Common myeloid progenitor, CD34-positive (primary cell): ENCODE results near the gene PTPRT.

Experiments
- CTCF ChIA-PET: fragments of 350-600 bp; sonication (Branson Sonifier 250); formaldehyde crosslinking; loops from one replicate; lab custom pipeline; 2021; ENCODE audit warnings: antibody characterized with exemption; lab: Charles Lee
- POLR2A ChIA-PET: fragments of 350-600 bp; sonication (Branson Sonifier 250); formaldehyde crosslinking; loops from one replicate; lab custom pipeline; 2021; ENCODE audit warnings: antibody characterized with exemption; lab: Charles Lee
- DNase-seq, 3 donors: peaks; one replicate each; pipeline versions ENCODE4 v3.0.0 to v3.0.0-alpha.2; 2013
- H3K27ac ChIP-seq, 2 experiments: 1 replicate in 1 of 2; 2 replicates in 1 of 2; pipeline ENCODE4 v1.7.0; 2013; ENCODE audit warnings: inconsistent platforms in 2 of 2, low read length in 2 of 2, mild to moderate bottlenecking in 2 of 2, low read depth in 1 of 2, moderate library complexity in 1 of 2; ENCODE audit not compliant: severe bottlenecking in 2 of 2, insufficient read depth in 1 of 2, poor library complexity in 1 of 2
- H3K27me3 ChIP-seq, 5 experiments: replicated peaks in 2 of 5; 1 replicate in 3 of 5; 2 replicates in 2 of 5; pipeline versions ENCODE4 v1.6.1 to v1.7.0; 2013; ENCODE audit warnings: low read length in 4 of 5, mild to moderate bottlenecking in 2 of 5, moderate library complexity in 2 of 5, inconsistent platforms in 1 of 5; ENCODE audit not compliant: insufficient read depth in 5 of 5, control insufficient read depth in 4 of 5
- H3K36me3 ChIP-seq, 4 experiments: 1 replicate in 2 of 4; 2 replicates in 2 of 4; pipeline versions ENCODE4 v1.6.1 to v1.7.0; 2013; ENCODE audit warnings: low read length in 3 of 4, control low read depth in 1 of 4, mild to moderate bottlenecking in 1 of 4; ENCODE audit not compliant: control insufficient read depth in 4 of 4, insufficient read depth in 4 of 4
- H3K4me1 ChIP-seq, 4 experiments: 1 replicate in 3 of 4; 2 replicates in 1 of 4; pipeline versions ENCODE4 v1.6.1 to v1.7.1; 2013; ENCODE audit warnings: low read length in 3 of 4, mild to moderate bottlenecking in 3 of 4, control low read depth in 1 of 4, inconsistent platforms in 1 of 4, moderate library complexity in 1 of 4; ENCODE audit not compliant: control insufficient read depth in 4 of 4, insufficient read depth in 4 of 4; ENCODE audit errors: control extremely low read depth in 1 of 4
- H3K4me3 ChIP-seq, 7 experiments: 1 replicate in 4 of 7; 2 replicates in 3 of 7; pipeline versions ENCODE4 v1.5.1 to v1.7.0; 2013; ENCODE audit warnings: mild to moderate bottlenecking in 7 of 7, low read length in 6 of 7, moderate library complexity in 6 of 7, inconsistent platforms in 2 of 7, low read depth in 2 of 7, control low read depth in 1 of 7; ENCODE audit not compliant: insufficient read depth in 4 of 7, control insufficient read depth in 1 of 7; ENCODE audit errors: extremely low read depth in 1 of 7
- H3K9me3 ChIP-seq, 5 experiments: 1 replicate in 4 of 5; 2 replicates in 1 of 5; pipeline versions ENCODE4 v1.6.1 to v1.7.1; 2013; ENCODE audit warnings: low read length in 4 of 5, mild to moderate bottlenecking in 2 of 5, inconsistent platforms in 1 of 5, low read depth in 1 of 5, moderate library complexity in 1 of 5; ENCODE audit not compliant: control insufficient read depth in 4 of 5, insufficient read depth in 2 of 5; ENCODE audit errors: control extremely low read depth in 1 of 5
- WGBS: methylation state at CpG from one replicate; pipeline ENCODE4 v1.1.5; 2013; ENCODE audit not compliant: insufficient coverage; 5-methylcytosine and 5-hydroxymethylcytosine counted together

PTPRT gene

GRCh38 chr20:43095034-43095433 is 94.7 kb downstream of the PTPRT start:
- POLR2A ChIA-PET = no interaction called here
- no peaks in the 10 kb centered on the region for H3K4me1 ChIP-seq

GRCh38 chr20:43092386-43093088 is 97.2 kb downstream of the PTPRT start:
- ChIA-PET POLR2A (no interaction called here), CTCF (no interaction called here)
- Histone ChIP-seq H3K4me1 (no peaks in the 10 kb centered on the region), H3K9me3 (no peaks in the 10 kb centered on the region), H3K27me3 (no peaks in the 10 kb centered on the region), H3K27ac (no peak overlapping the region), H3K36me3 (no peaks in the 10 kb centered on the region), H3K4me3 (no peak overlapping the region)
- WGBS = 92% methylated on average over 3 of the region's 4 CpGs
- DNase-seq = no peak

More at GRCh38 chr20:43095034-43095433, 94.7 kb downstream of the PTPRT start:
- Histone ChIP-seq H3K27me3 (no peaks in the 10 kb centered on the region), H3K9me3 (no peaks in the 10 kb centered on the region), H3K27ac (no peak overlapping the region), H3K36me3 (no peaks in the 10 kb centered on the region), H3K4me3 (no peak overlapping the region)
- 88% methylated on average over 1 of the region's 2 CpGs for WGBS
- CTCF ChIA-PET = no interaction called here
- no peak for DNase-seq

- Histone ChIP-seq H3K9me3 (no peaks in the 10 kb centered on the region), H3K27me3 (no peaks in the 10 kb centered on the region), H3K4me3 (no peak overlapping the region), H3K4me1 (no peaks in the 10 kb centered on the region), H3K27ac (no peak overlapping the region), H3K36me3 (no peaks in the 10 kb centered on the region)
- CTCF ChIA-PET = interaction anchor here (0.6 kb wide), 1 partner anchor 143 kb away, joined by 3 read pairs; no protein-coding TSS in a partner anchor
- DNase-seq = no peak
- POLR2A ChIA-PET = no interaction called here
- 89% methylated on average over 1 of the region's 1 CpG for WGBS
These were observed 121.2 kb downstream of the PTPRT start for GRCh38 chr20:43068482-43068881.

GRCh38 chr20:43066125-43066524 is 123.6 kb downstream of the PTPRT start:
- Histone ChIP-seq H3K4me3 (no peak overlapping the region), H3K27ac (no peak overlapping the region), H3K27me3 (no peaks in the 10 kb centered on the region), H3K36me3 (no peaks in the 10 kb centered on the region), H3K9me3 (no peaks in the 10 kb centered on the region), H3K4me1 (no peaks in the 10 kb centered on the region)
- ChIA-PET CTCF (no interaction called here), POLR2A (no interaction called here)
- DNase-seq = no peak
- WGBS = 85% methylated on average over 6 of the region's 6 CpGs

GRCh38 chr20:43065299-43065698 is 124.4 kb downstream of the PTPRT start:
- no peaks in the 10 kb centered on the region for H3K4me1 ChIP-seq
- H3K36me3 ChIP-seq = no peaks in the 10 kb centered on the region
- ChIA-PET POLR2A (no interaction called here), CTCF (no interaction called here)
- no peak overlapping the region for H3K4me3 ChIP-seq
- no peak for DNase-seq
- no peaks in the 10 kb centered on the region for H3K9me3 ChIP-seq
- H3K27ac ChIP-seq = no peak overlapping the region
- H3K27me3 ChIP-seq = no peaks in the 10 kb centered on the region

- no peaks in the 10 kb centered on the region for H3K9me3 ChIP-seq
- POLR2A ChIA-PET = no interaction called here
- 86% methylated on average over 1 of the region's 1 CpG for WGBS
These were observed 131.6 kb downstream of the PTPRT start for GRCh38 chr20:43058077-43058476.

GRCh38 chr20:43057317-43057716 is 132.4 kb downstream of the PTPRT start:
- DNase-seq = no peak
- Histone ChIP-seq H3K36me3 (no peaks in the 10 kb centered on the region), H3K27me3 (no peaks in the 10 kb centered on the region), H3K4me3 (no peak overlapping the region), H3K4me1 (peaks cover 0 to 2% (median 0%) of the 10 kb centered on the region in 4 experiments), H3K27ac (no peak overlapping the region), H3K9me3 (no peaks in the 10 kb centered on the region)
- CTCF ChIA-PET = no interaction called here
- POLR2A ChIA-PET = no interaction called here

More at GRCh38 chr20:43058077-43058476, 131.6 kb downstream of the PTPRT start:
- Histone ChIP-seq H3K27me3 (no peaks in the 10 kb centered on the region), H3K27ac (no peak overlapping the region), H3K36me3 (no peaks in the 10 kb centered on the region), H3K4me1 (peaks cover 0 to 2% (median 0%) of the 10 kb centered on the region in 4 experiments), H3K4me3 (no peak overlapping the region)
- CTCF ChIA-PET = no interaction called here
- DNase-seq = no peak
